C4-2B (cell line): ENCODE data around the gene TRIM34.

Experiments used
- CTCF ChIP-seq: fragments of 450-650 bp; conservative IDR thresholded peaks from 2 replicates; pipeline ENCODE4 v1.5.1; 2017; ENCODE audit warnings: mild to moderate bottlenecking
- ZFX ChIP-seq: fragments of 450-650 bp; IDR thresholded peaks from 2 replicates; pipeline ENCODE4 v1.6.1; 2017

GRCh38 chr11:5684036-5684645, 59.3 kb downstream of the TRIM34 start:
- TF ChIP-seq CTCF (no peak), ZFX (no peak)
